H54 (cell line): ENCODE data around the gene PIGA.
"Not testable (repeated sequence)": the region's sequence is repeated elsewhere in the genome, so short reads cannot be mapped to it uniquely, and the experiment has no call there.

Experiments
- DNase-seq: peaks from one replicate; pipeline ENCODE4 v3.0.0; 2011; ENCODE audit warnings: low spot score, mixed read lengths; ENCODE audit not compliant: insufficient read length
- FAIRE-seq: peaks from 3 replicates; lab custom pipeline; 2011; peaks lifted over from hg19 to GRCh38; lab: Jason Lieb, UNC
- POLR2A ChIP-seq: IDR thresholded peaks from 2 replicates; pipeline ENCODE4 v1.6.1; 2011; ENCODE audit warnings: low read depth, mild to moderate bottlenecking, low read length

The PIGA gene

GRCh38 chrX:15343075-15343476 is 7.8 kb upstream of the PIGA start:
- no peak for TF ChIP-seq POLR2A
- DNase-seq (no peak), FAIRE-seq (no peak)

- no peak for TF ChIP-seq POLR2A
- no peak for FAIRE-seq
- DNase-seq: no peak
These were observed 5.5 kb upstream of the PIGA start for GRCh38 chrX:15340867-15341266.

- no peak for FAIRE-seq
- TF ChIP-seq POLR2A: no peak
- DNase-seq: no peak
These were observed 695 bp upstream of the PIGA start for GRCh38 chrX:15336023-15336413.

GRCh38 chrX:15334561-15334960 is 762 bp downstream of the PIGA start:
- FAIRE-seq: no peak
- TF ChIP-seq POLR2A: no peak
- DNase-seq: no peak

- no peak for FAIRE-seq
These were observed 6.5 kb downstream of the PIGA start for GRCh38 chrX:15328821-15329220.

GRCh38 chrX:15328131-15328530 is 7.2 kb downstream of the PIGA start:
- no peak for FAIRE-seq
- TF ChIP-seq POLR2A: no peak

More at GRCh38 chrX:15328821-15329220, 6.5 kb downstream of the PIGA start:
- no peak for TF ChIP-seq POLR2A
- DNase-seq: no peak

GRCh38 chrX:15322472-15322871 is 12.9 kb downstream of the PIGA start:
- DNase-seq (no peak), FAIRE-seq (no peak)
- TF ChIP-seq POLR2A: no peak

More at GRCh38 chrX:15328131-15328530, 7.2 kb downstream of the PIGA start:
- DNase-seq: no peak

GRCh38 chrX:15322072-15322471 is 13.3 kb downstream of the PIGA start:
- TF ChIP-seq POLR2A: no peak
- FAIRE-seq (no peak), DNase-seq (no peak)

GRCh38 chrX:15321447-15321846 is 13.9 kb downstream of the PIGA start:
- FAIRE-seq (no peak), DNase-seq (no peak)
- no peak for TF ChIP-seq POLR2A

GRCh38 chrX:15320297-15320696 is 15.0 kb downstream of the PIGA start:
- DNase-seq: no peak
- FAIRE-seq: no peak
- no peak for TF ChIP-seq POLR2A

GRCh38 chrX:15319075-15319474 is 16.2 kb downstream of the PIGA start:
- FAIRE-seq (no peak), DNase-seq (no peak)
- no peak for TF ChIP-seq POLR2A

GRCh38 chrX:15315509-15315908 is 19.8 kb downstream of the PIGA start, which contains the start of gene ASB11:
Gene ASB11, minus strand, starts transcription at chrX:15315640. Its CDS starts 35 bp downstream, at chrX:15315605.
- DNase-seq (no peak), FAIRE-seq (no peak)
- TF ChIP-seq POLR2A: no peak

- DNase-seq (no peak), FAIRE-seq (no peak)
- TF ChIP-seq POLR2A: no peak
These were observed 20.9 kb downstream of the PIGA start for GRCh38 chrX:15314472-15314871.

- DNase-seq (no peak), FAIRE-seq (no peak)
- no peak for TF ChIP-seq POLR2A
These were observed 24.2 kb downstream of the PIGA start for GRCh38 chrX:15311119-15311518.

GRCh38 chrX:15310117-15310516 is 25.2 kb downstream of the PIGA start:
- no peak for DNase-seq
- FAIRE-seq: no peak
- TF ChIP-seq POLR2A: no peak

- not testable (repeated sequence) for FAIRE-seq
These were observed 29.4 kb downstream of the PIGA start for GRCh38 chrX:15305899-15306298.

More at GRCh38 chrX:15305899-15306298, 29.4 kb downstream of the PIGA start:
- not testable (repeated sequence) for DNase-seq
